T-cell (primary cell): ENCODE data around the gene USP7. TPM values are rescaled to one million over a fixed set of nuclear protein-coding genes. Genes with fewer than 3 reads are reported as not detected.

Experiments
- ATAC-seq, 4 experiments: fragments of 200-7000 bp in 3 of 4; fragments of 150-1000 bp in 1 of 4; cut with Tn5 transposase; replicated peaks in 1 of 4; 1 replicate in 3 of 4; 2 replicates in 1 of 4; pipeline ENCODE4 v1.10.0; 2021; ENCODE audit warnings: moderate library complexity in 3 of 4, mild to moderate bottlenecking in 2 of 4, moderate number of reproducible peaks in 1 of 4
- CTCF ChIA-PET, 2 donors: fragments of 300-600 bp; sonication (Branson Sonifier 250); formaldehyde crosslinking; loops; one replicate each; lab custom pipeline; 2022; ENCODE audit warnings: antibody characterized with exemption in 2 of 2; lab: Charles Lee
- POLR2A ChIA-PET, 2 donors: fragments of 300-600 bp; sonication (Branson Sonifier 250); formaldehyde crosslinking; loops; one replicate each; lab custom pipeline; 2022; ENCODE audit warnings: antibody characterized with exemption in 2 of 2; lab: Charles Lee
- DNase-seq, 35 experiments: peaks; one replicate each; pipeline versions ENCODE4 v3.0.0 to v3.0.0-alpha.2; 2013 to 2023
- H3K27ac ChIP-seq: one replicate; pipeline ENCODE4 v1.5.1; 2013; ENCODE audit warnings: low read length
- H3K27me3 ChIP-seq, 2 experiments: replicated peaks in 1 of 2; 1 replicate in 1 of 2; 2 replicates in 1 of 2; pipeline versions ENCODE4 v1.6.1 to v1.7.0; 2013; ENCODE audit warnings: low read length in 1 of 2, mixed read lengths in 1 of 2; ENCODE audit not compliant: control insufficient read depth in 2 of 2, insufficient read depth in 2 of 2; ENCODE audit errors: extremely low read depth in 1 of 2
- H3K36me3 ChIP-seq, 2 donors: 1 replicate in 1 of 2; 2 replicates in 1 of 2; pipeline versions ENCODE4 v1.6.1 to v1.7.0; 2013; ENCODE audit warnings: low read length in 1 of 2; ENCODE audit not compliant: control insufficient read depth in 2 of 2, insufficient read depth in 1 of 2; ENCODE audit errors: extremely low read depth in 1 of 2
- H3K4me1 ChIP-seq, 2 experiments: 1 replicate in 1 of 2; 2 replicates in 1 of 2; pipeline versions ENCODE4 v1.6.1 to v1.7.0; 2013; ENCODE audit warnings: low read length in 2 of 2, mixed read lengths in 1 of 2; ENCODE audit not compliant: insufficient read depth in 2 of 2, control insufficient read depth in 1 of 2; ENCODE audit errors: extremely low read depth in 1 of 2
- H3K4me3 ChIP-seq, 2 donors: 1 replicate in 1 of 2; 2 replicates in 1 of 2; pipeline versions ENCODE4 v1.5.1 to v1.7.0; 2013; ENCODE audit warnings: mild to moderate bottlenecking in 2 of 2, low read length in 1 of 2, moderate library complexity in 1 of 2; ENCODE audit not compliant: control insufficient read depth in 1 of 2; ENCODE audit errors: extremely low read depth in 1 of 2
- H3K9me3 ChIP-seq: 2 replicates; pipeline ENCODE4 v1.7.0; 2013
- H3K27ac Mint-ChIP-seq, 2 donors: one replicate each; pipeline ENCODE4 v1.8.0; 2020 to 2021; ENCODE audit warnings: mild to moderate bottlenecking in 2 of 2, mixed read lengths in 2 of 2
- H3K27me3 Mint-ChIP-seq, 2 donors: one replicate each; pipeline ENCODE4 v1.8.0; 2021 to 2022; ENCODE audit warnings: mixed read lengths in 2 of 2
- H3K36me3 Mint-ChIP-seq: one replicate; pipeline ENCODE4 v1.8.0; 2021; ENCODE audit warnings: mixed read lengths
- H3K4me1 Mint-ChIP-seq, 3 donors: one replicate each; pipeline ENCODE4 v1.8.0; 2020 to 2022; ENCODE audit warnings: mixed read lengths in 3 of 3, mild to moderate bottlenecking in 1 of 3
- H3K4me3 Mint-ChIP-seq, 3 donors: one replicate each; pipeline ENCODE4 v1.8.0; 2020 to 2022; ENCODE audit warnings: mild to moderate bottlenecking in 3 of 3, mixed read lengths in 3 of 3, moderate library complexity in 3 of 3
- H3K9me3 Mint-ChIP-seq, 3 donors: one replicate each; pipeline ENCODE4 v1.8.0; 2020 to 2022; ENCODE audit warnings: mixed read lengths in 3 of 3
- WGBS: methylation state at CpG from one replicate; pipeline ENCODE4 v1.1.5; 2013; ENCODE audit warnings: missing lambda C conversion rate; ENCODE audit not compliant: insufficient coverage; 5-methylcytosine and 5-hydroxymethylcytosine counted together
- total RNA-seq, 35 experiments: library from RNA in 6 of 35; stranded (reverse) in 6 of 35; fragments of 120-200 nt in 1 of 35; gene quantifications; one replicate each; pipeline versions ENCODE4 v1.2.1 to v1.2.4 and lab custom pipeline; 2013 to 2026

USP7 gene
- total RNA-seq, 5 donors from 2014 or later (not counting 1 experiment from before 2014, with no cell fraction given), result 159 to 261 (median 169) TPM

GRCh38 chr16:8908810-8909468, 54.8 kb downstream of the USP7 start:
- CTCF ChIA-PET, result interaction anchor here in 1 of 2 donors (1.0 kb wide), 1 partner anchor 100 kb away, joined by 3 read pairs; no protein-coding TSS in a partner anchor
- ATAC-seq (peak in 3 of 4 experiments; percentile 46 to 57 (median 54)), DNase-seq (no peak)
- H3K9me3 Mint-ChIP-seq, result no peaks in the 10 kb centered on the region
- peaks cover 23 to 38% (median 34%) of the 10 kb centered on the region in 3 donors for H3K4me1 Mint-ChIP-seq
- 69% methylated on average over 7 of the region's 8 CpGs for WGBS
- no peaks in the 10 kb centered on the region for H3K27me3 Mint-ChIP-seq
- H3K36me3 ChIP-seq, result peaks cover 27 to 92% of the 10 kb centered on the region in 2 donors
- peaks cover 61% of the 10 kb centered on the region for H3K36me3 Mint-ChIP-seq
- H3K4me1 ChIP-seq, result peaks cover 3 to 6% of the 10 kb centered on the region in 2 experiments
- H3K4me3 Mint-ChIP-seq, result no peak overlapping the region
- H3K27me3 ChIP-seq, result no peaks in the 10 kb centered on the region
- H3K9me3 ChIP-seq, result no peaks in the 10 kb centered on the region
- POLR2A ChIA-PET, result no interaction called here
- H3K27ac Mint-ChIP-seq, result peak overlapping the region; percentile 22 to 34
- no peak overlapping the region for H3K4me3 ChIP-seq
- no peak overlapping the region for H3K27ac ChIP-seq

- Mint-ChIP-seq H3K36me3 (peaks cover 67% of the 10 kb centered on the region), H3K27me3 (no peaks in the 10 kb centered on the region), H3K4me3 (no peak overlapping the region), H3K4me1 (peaks cover 23 to 30% (median 30%) of the 10 kb centered on the region in 3 donors), H3K9me3 (no peaks in the 10 kb centered on the region), H3K27ac (peak overlapping the region in 1 of 2 donors; percentile 52)
- DNase-seq (no peak), ATAC-seq (no peak)
- CTCF ChIA-PET, result interaction anchor here in 1 of 2 donors (1.1 kb wide), 1 partner anchor 29 kb away, joined by 3 read pairs; no protein-coding TSS in a partner anchor
- Histone ChIP-seq H3K27me3 (no peaks in the 10 kb centered on the region), H3K9me3 (no peaks in the 10 kb centered on the region), H3K4me1 (peaks cover 3 to 6% of the 10 kb centered on the region in 2 experiments), H3K4me3 (no peak overlapping the region), H3K36me3 (peaks cover 34 to 91% of the 10 kb centered on the region in 2 donors), H3K27ac (no peak overlapping the region)
- POLR2A ChIA-PET, result no interaction called here
- 80% methylated on average over 1 of the region's 4 CpGs for WGBS
These were observed 56.6 kb downstream of the USP7 start for GRCh38 chr16:8907096-8907495.

- Histone ChIP-seq H3K27me3 (no peaks in the 10 kb centered on the region), H3K9me3 (no peaks in the 10 kb centered on the region), H3K4me1 (peaks cover 3 to 6% of the 10 kb centered on the region in 2 experiments), H3K4me3 (no peak overlapping the region), H3K27ac (no peak overlapping the region), H3K36me3 (peaks cover 31 to 92% of the 10 kb centered on the region in 2 donors)
- peaks cover 16 to 23% (median 23%) of the 10 kb centered on the region in 3 donors for H3K4me1 Mint-ChIP-seq
- H3K9me3 Mint-ChIP-seq, result no peaks in the 10 kb centered on the region
- POLR2A ChIA-PET, result no interaction called here
- H3K27ac Mint-ChIP-seq, result no peak overlapping the region
- peaks cover 70% of the 10 kb centered on the region for H3K36me3 Mint-ChIP-seq
- ATAC-seq (no peak), DNase-seq (no peak)
- H3K27me3 Mint-ChIP-seq, result no peaks in the 10 kb centered on the region
- CTCF ChIA-PET, result interaction anchor here (0.5 to 1.2 kb wide), 4 partner anchors 30 to 229 kb away, joined by 3 to 7 read pairs (median 4); no protein-coding TSS in a partner anchor
- H3K4me3 Mint-ChIP-seq, result no peak overlapping the region
- 100% methylated on average over 4 of the region's 14 CpGs for WGBS
These were observed 57.7 kb downstream of the USP7 start for GRCh38 chr16:8905795-8906591.

- Mint-ChIP-seq H3K27ac (no peak overlapping the region), H3K4me3 (no peak overlapping the region), H3K36me3 (peaks cover 71% of the 10 kb centered on the region), H3K27me3 (no peaks in the 10 kb centered on the region), H3K4me1 (peaks cover 10 to 16% (median 16%) of the 10 kb centered on the region in 3 donors), H3K9me3 (no peaks in the 10 kb centered on the region)
- Histone ChIP-seq H3K4me1 (peaks cover 3 to 6% of the 10 kb centered on the region in 2 experiments), H3K4me3 (no peak overlapping the region), H3K27me3 (no peaks in the 10 kb centered on the region), H3K36me3 (peaks cover 27 to 92% of the 10 kb centered on the region in 2 donors), H3K27ac (no peak overlapping the region), H3K9me3 (no peaks in the 10 kb centered on the region)
- DNase-seq, result peak in 1 of 35 experiments; percentile 41
- ATAC-seq, result peak in 3 of 4 experiments; percentile 45 to 60 (median 48)
- CTCF ChIA-PET, result interaction anchor here in 1 of 2 donors (0.6 to 1.2 kb wide), 3 partner anchors 31 to 229 kb away, joined by 3 to 7 read pairs (median 3); no protein-coding TSS in a partner anchor
- POLR2A ChIA-PET, result no interaction called here
- WGBS, result 93% methylated on average over 8 of the region's 13 CpGs
These were observed 58.4 kb downstream of the USP7 start for GRCh38 chr16:8905168-8905762.

GRCh38 chr16:8904018-8904430, 59.7 kb downstream of the USP7 start:
- no peak for ATAC-seq
- Histone ChIP-seq H3K4me1 (peaks cover 3 to 4% of the 10 kb centered on the region in 2 experiments), H3K27ac (no peak overlapping the region), H3K4me3 (no peak overlapping the region), H3K9me3 (no peaks in the 10 kb centered on the region), H3K27me3 (no peaks in the 10 kb centered on the region), H3K36me3 (peaks cover 22 to 95% of the 10 kb centered on the region in 2 donors)
- ChIA-PET POLR2A (interaction anchor here in 1 of 2 donors (0.6 kb wide), 1 partner anchor 187 kb away, joined by 3 read pairs; the partner anchor contains the start of gene HAPSTR1), CTCF (no interaction called here)
- H3K4me1 Mint-ChIP-seq, result peaks cover 2 to 9% (median 8%) of the 10 kb centered on the region in 3 donors
- peaks cover 78% of the 10 kb centered on the region for H3K36me3 Mint-ChIP-seq
- DNase-seq, result no peak
- H3K27me3 Mint-ChIP-seq, result no peaks in the 10 kb centered on the region
- H3K27ac Mint-ChIP-seq, result no peak overlapping the region
- H3K9me3 Mint-ChIP-seq, result no peaks in the 10 kb centered on the region
- H3K4me3 Mint-ChIP-seq, result no peak overlapping the region
- WGBS, result 98% methylated on average over 7 of the region's 8 CpGs

- H3K4me1 ChIP-seq, result no peaks in the 10 kb centered on the region
- no peak overlapping the region for H3K27ac Mint-ChIP-seq
- no peaks in the 10 kb centered on the region for H3K27me3 ChIP-seq
- no peak overlapping the region for H3K27ac ChIP-seq
- whole genome bisulfite sequencing, result 94% methylated on average over 5 of the region's 9 CpGs
- no peak overlapping the region for H3K4me3 ChIP-seq
- CTCF ChIA-PET, result interaction anchor here in 1 of 2 donors (0.7 kb wide), 1 partner anchor 1834 kb away, joined by 3 read pairs; no protein-coding TSS in a partner anchor
- H3K4me3 Mint-ChIP-seq, result no peak overlapping the region
- H3K9me3 Mint-ChIP-seq, result no peaks in the 10 kb centered on the region
- no peak for ATAC-seq
- POLR2A ChIA-PET, result no interaction called here
- no peaks in the 10 kb centered on the region for H3K9me3 ChIP-seq
- peaks cover 20 to 95% of the 10 kb centered on the region in 2 donors for H3K36me3 ChIP-seq
- H3K36me3 Mint-ChIP-seq, result peaks cover 80% of the 10 kb centered on the region
- no peak for DNase-seq
- H3K27me3 Mint-ChIP-seq, result no peaks in the 10 kb centered on the region
- no peaks in the 10 kb centered on the region for H3K4me1 Mint-ChIP-seq
These were observed 60.7 kb downstream of the USP7 start for GRCh38 chr16:8903004-8903403.
